Loucy (cell line): ENCODE results near the gene ARFGEF3.
"Not testable (repeated sequence)": the region's sequence is repeated elsewhere in the genome, so short reads cannot be mapped to it uniquely, and the experiment has no call there.

ENCODE experiments used
- H2AFZ ChIP-seq: fragments of 200-600 bp; sonication (generic); 2 replicates; pipeline ENCODE4 v1.6.0; 2016; ENCODE audit warnings: antibody characterized with exemption, mild to moderate bottlenecking, low read length, moderate library complexity
- H3F3A ChIP-seq: fragments of 200-600 bp; 2 replicates; pipeline ENCODE4 v1.6.0; 2016; ENCODE audit warnings: antibody characterized with exemption, low read depth, mild to moderate bottlenecking
- H3K27me3 ChIP-seq: fragments of 200-600 bp; sonication (generic); 2 replicates; pipeline ENCODE4 v1.6.1; 2014; ENCODE audit warnings: low read length, mild to moderate bottlenecking; ENCODE audit not compliant: insufficient read depth, poor library complexity, severe bottlenecking
- H3K36me3 ChIP-seq: fragments of 200-600 bp; sonication (generic); 2 replicates; pipeline ENCODE4 v1.6.1; 2016; ENCODE audit warnings: low read length; ENCODE audit not compliant: insufficient read depth
- H3K4me1 ChIP-seq: fragments of 200-600 bp; sonication (generic); 2 replicates; pipeline ENCODE4 v1.5.1; 2014; ENCODE audit warnings: low read length, mild to moderate bottlenecking; ENCODE audit not compliant: insufficient read depth, poor library complexity, severe bottlenecking
- H3K4me2 ChIP-seq: fragments of 200-600 bp; sonication (generic); 2 replicates; pipeline ENCODE4 v1.6.0; 2014; ENCODE audit warnings: antibody characterized with exemption, low read length, low read depth, mild to moderate bottlenecking; ENCODE audit not compliant: poor library complexity, severe bottlenecking
- H3K4me3 ChIP-seq: fragments of 200-600 bp; sonication (generic); 2 replicates; pipeline ENCODE4 v1.5.1; 2014; ENCODE audit warnings: low read length, mild to moderate bottlenecking, mixed read lengths; ENCODE audit not compliant: poor library complexity, severe bottlenecking
- H3K79me2 ChIP-seq: fragments of 200-600 bp; sonication (generic); 2 replicates; pipeline ENCODE4 v1.6.1; 2014; ENCODE audit warnings: low read length; ENCODE audit not compliant: insufficient read depth
- H3K9ac ChIP-seq: fragments of 200-600 bp; sonication (generic); 2 replicates; pipeline ENCODE4 v1.6.0; 2014; ENCODE audit warnings: mild to moderate bottlenecking, low read depth, low read length, moderate library complexity; ENCODE audit not compliant: poor library complexity, severe bottlenecking
- H3K9me2 ChIP-seq: fragments of 200-600 bp; sonication (generic); replicated peaks from 2 replicates; pipeline ENCODE4 v1.6.1; 2016; ENCODE audit warnings: low read depth, low read length, mixed read lengths
- H3K9me3 ChIP-seq: fragments of 200-600 bp; sonication (generic); 2 replicates; pipeline ENCODE4 v1.6.1; 2014; ENCODE audit warnings: mild to moderate bottlenecking, antibody characterized with exemption, low read length, low read depth; ENCODE audit not compliant: insufficient read depth
- H4K20me1 ChIP-seq: fragments of 200-600 bp; sonication (generic); 2 replicates; pipeline ENCODE4 v1.6.0; 2014; ENCODE audit warnings: antibody characterized with exemption, low read length, mild to moderate bottlenecking; ENCODE audit not compliant: insufficient read depth, poor library complexity, severe bottlenecking
- CTCF ChIP-seq: fragments of 200-600 bp; sonication (generic); conservative IDR thresholded peaks from 2 replicates; pipeline ENCODE4 v1.5.1; 2014; ENCODE audit warnings: mild to moderate bottlenecking, antibody characterized with exemption, low read length
- EZH2phosphoT487 ChIP-seq: fragments of 200-600 bp; IDR thresholded peaks from 2 replicates; pipeline ENCODE4 v1.6.1; 2018; ENCODE audit warnings: antibody characterized with exemption, mild to moderate bottlenecking, moderate library complexity, borderline replicate concordance

ARFGEF3 gene

GRCh38 chr6:138117376-138117914 lies 44.3 kb upstream of the ARFGEF3 start:
- no peak overlapping the region for H3K4me2 ChIP-seq
- no peak overlapping the region for H3K9ac ChIP-seq
- TF ChIP-seq EZH2phosphoT487: no peak
- no peak for TF ChIP-seq CTCF

DNA sequence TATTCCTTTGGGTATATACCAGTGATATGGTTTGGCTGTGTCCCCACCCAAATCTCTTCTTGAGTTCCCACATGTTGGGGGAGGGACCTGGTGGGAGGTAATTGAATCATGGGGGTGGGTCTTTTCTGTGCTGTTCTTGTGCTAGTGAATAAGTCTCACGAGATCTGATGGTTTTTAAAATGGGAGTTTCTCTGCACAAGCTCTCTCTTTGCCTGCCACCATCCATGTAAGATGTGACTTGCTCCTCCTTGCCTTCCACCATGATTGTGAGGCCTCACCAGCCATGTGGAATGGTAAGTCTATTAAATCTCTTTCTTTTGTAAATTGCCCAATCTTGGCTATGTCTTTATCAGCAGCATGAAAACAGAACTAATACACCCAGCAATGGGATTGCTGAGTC lies 42.5 kb upstream of the ARFGEF3 start:
- H3K9ac ChIP-seq, H3K9me3 ChIP-seq, H3K4me2 ChIP-seq, H3F3A ChIP-seq, H3K4me3 ChIP-seq, H3K27me3 ChIP-seq, H4K20me1 ChIP-seq, H3K9me2 ChIP-seq, H3K36me3 ChIP-seq, H3K79me2 ChIP-seq, H2AFZ ChIP-seq, H3K4me1 ChIP-seq: not testable (repeated sequence)

More at GRCh38 chr6:138117376-138117914, 44.3 kb upstream of the ARFGEF3 start:
- H4K20me1 ChIP-seq: no peaks in the 10 kb centered on the region
- no peaks in the 10 kb centered on the region for H3K27me3 ChIP-seq
- H3K4me3 ChIP-seq: no peak overlapping the region
- H3K79me2 ChIP-seq: no peaks in the 10 kb centered on the region
- H3K9me2 ChIP-seq: no peaks in the 10 kb centered on the region
- H3F3A ChIP-seq: no peaks in the 10 kb centered on the region
- no peak overlapping the region for H2AFZ ChIP-seq
- peaks cover 3% of the 10 kb centered on the region for H3K4me1 ChIP-seq
- H3K36me3 ChIP-seq: no peaks in the 10 kb centered on the region
- H3K9me3 ChIP-seq: no peaks in the 10 kb centered on the region

- Histone ChIP-seq H3K4me3 (no peak overlapping the region), H2AFZ (no peak overlapping the region), H3K79me2 (no peaks in the 10 kb centered on the region), H3K27me3 (no peaks in the 10 kb centered on the region), H3K4me2 (no peak overlapping the region), H3F3A (no peaks in the 10 kb centered on the region), H3K9me3 (no peaks in the 10 kb centered on the region), H3K9me2 (no peaks in the 10 kb centered on the region), H3K9ac (no peak overlapping the region), H3K4me1 (peaks cover 3% of the 10 kb centered on the region), H3K36me3 (no peaks in the 10 kb centered on the region), H4K20me1 (no peaks in the 10 kb centered on the region)
- TF ChIP-seq CTCF: no peak
- no peak for TF ChIP-seq EZH2phosphoT487
These were observed 41.8 kb upstream of the ARFGEF3 start for GRCh38 chr6:138119976-138120375.

- no peaks in the 10 kb centered on the region for H3K9me3 ChIP-seq
- H3K4me2 ChIP-seq: no peak overlapping the region
- H2AFZ ChIP-seq: no peak overlapping the region
- no peaks in the 10 kb centered on the region for H3F3A ChIP-seq
- no peaks in the 10 kb centered on the region for H3K27me3 ChIP-seq
- H3K36me3 ChIP-seq: no peaks in the 10 kb centered on the region
- TF ChIP-seq EZH2phosphoT487 (no peak), CTCF (no peak)
- H3K9me2 ChIP-seq: no peaks in the 10 kb centered on the region
- H3K9ac ChIP-seq: no peak overlapping the region
- H3K4me1 ChIP-seq: no peaks in the 10 kb centered on the region
- H3K4me3 ChIP-seq: no peak overlapping the region
- no peaks in the 10 kb centered on the region for H3K79me2 ChIP-seq
- no peaks in the 10 kb centered on the region for H4K20me1 ChIP-seq
These were observed 37.6 kb upstream of the ARFGEF3 start for GRCh38 chr6:138124096-138124495.
